HAP-1 (cell line): Measurements from ENCODE around the gene TMC5.
"Not testable (repeated sequence)": the region's sequence is repeated elsewhere in the genome, so short reads cannot be mapped to it uniquely, and the experiment has no call there.

Experiments used
- DNase-seq, 2 experiments: peaks; one replicate each; pipeline ENCODE4 v3.0.0-alpha.2; 2016 to 2020; ENCODE audit warnings: low spot score in 2 of 2
- H3K27me3 ChIP-seq: fragments of 250-450 bp; sonication (Bioruptor Pico); 2 replicates; pipeline ENCODE4 v1.5.1; 2020; ENCODE audit warnings: low read depth, mild to moderate bottlenecking, moderate library complexity
- H3K36me3 ChIP-seq: fragments of 250-450 bp; sonication (Bioruptor Pico); replicated peaks from 2 replicates; pipeline ENCODE4 v1.5.1; 2020; ENCODE audit warnings: mild to moderate bottlenecking
- H3K4me1 ChIP-seq: fragments of 250-450 bp; sonication (Bioruptor Pico); 2 replicates; pipeline ENCODE4 v1.5.1; 2020; ENCODE audit warnings: mild to moderate bottlenecking
- H3K4me3 ChIP-seq: fragments of 250-450 bp; sonication (Bioruptor Pico); 2 replicates; pipeline ENCODE4 v1.5.1; 2020; ENCODE audit warnings: mild to moderate bottlenecking, moderate library complexity
- H3K9me3 ChIP-seq: fragments of 250-450 bp; sonication (Bioruptor Pico); 2 replicates; pipeline ENCODE4 v1.5.1; 2020; ENCODE audit warnings: mild to moderate bottlenecking, moderate library complexity
- in situ Hi-C: fragments of 300-500 bp; cut with MboI; formaldehyde crosslinking; loops from 3 replicates; pipeline ENCODE4 v1.14.3; 2020; ENCODE audit warnings: low sequenced_read_pairs, inconsistent platforms, mixed read lengths

The TMC5 gene

GRCh38 chr16:19525385-19525723 lies 107.7 kb downstream of the TMC5 start:
- Histone ChIP-seq H3K27me3 (no peaks in the 10 kb centered on the region), H3K4me3 (peak overlapping the region; percentile 94), H3K4me1 (peaks cover 40% of the 10 kb centered on the region), H3K9me3 (no peaks in the 10 kb centered on the region), H3K36me3 (peaks cover 21% of the 10 kb centered on the region)
- no peak for DNase-seq
- in situ Hi-C loops = loop anchor here (10.0 kb wide), 1 partner anchor 441 kb away; no protein-coding TSS in a partner anchor

GRCh38 chr16:19527161-19527560 lies 109.5 kb downstream of the TMC5 start:
- peaks cover 26% of the 10 kb centered on the region for H3K36me3 ChIP-seq
- no peaks in the 10 kb centered on the region for H3K9me3 ChIP-seq
- H3K27me3 ChIP-seq = no peaks in the 10 kb centered on the region
- peaks cover 34% of the 10 kb centered on the region for H3K4me1 ChIP-seq
- H3K4me3 ChIP-seq = no peak overlapping the region
- DNase-seq = no peak
- in situ Hi-C loops = loop anchor here (10.0 kb wide), 1 partner anchor 442 kb away; no protein-coding TSS in a partner anchor

- no peak overlapping the region for H3K4me3 ChIP-seq
- in situ Hi-C loops = loop anchor here (10.0 kb wide), 1 partner anchor 444 kb away; no protein-coding TSS in a partner anchor
- H3K27me3 ChIP-seq = no peaks in the 10 kb centered on the region
- H3K36me3 ChIP-seq = peaks cover 34% of the 10 kb centered on the region
- H3K4me1 ChIP-seq = peaks cover 27% of the 10 kb centered on the region
- no peak for DNase-seq
- no peaks in the 10 kb centered on the region for H3K9me3 ChIP-seq
Observed at GRCh38 chr16:19528666-19529065, 111.0 kb downstream of the TMC5 start.

- Histone ChIP-seq H3K9me3 (no peaks in the 10 kb centered on the region), H3K4me1 (peaks cover 4% of the 10 kb centered on the region), H3K4me3 (no peak overlapping the region), H3K36me3 (peaks cover 55% of the 10 kb centered on the region), H3K27me3 (no peaks in the 10 kb centered on the region)
- in situ Hi-C loops = no loop called here
- DNase-seq = no peak
Observed at GRCh38 chr16:19532601-19533000, 114.9 kb downstream of the TMC5 start.

GRCh38 chr16:19540241-19540970 lies 122.7 kb downstream of the TMC5 start:
- Histone ChIP-seq H3K27me3 (no peaks in the 10 kb centered on the region), H3K4me1 (no peaks in the 10 kb centered on the region), H3K4me3 (no peak overlapping the region), H3K9me3 (no peaks in the 10 kb centered on the region), H3K36me3 (peaks cover 64% of the 10 kb centered on the region)
- DNase-seq = no peak
- in situ Hi-C loops = no loop called here

- DNase-seq = no peak
- H3K27me3 ChIP-seq = no peaks in the 10 kb centered on the region
- in situ Hi-C loops = no loop called here
- H3K4me3 ChIP-seq = no peak overlapping the region
- peaks cover 60% of the 10 kb centered on the region for H3K36me3 ChIP-seq
- H3K9me3 ChIP-seq = no peaks in the 10 kb centered on the region
- H3K4me1 ChIP-seq = no peaks in the 10 kb centered on the region
Observed at GRCh38 chr16:19542138-19542821, 124.6 kb downstream of the TMC5 start.

- H3K36me3 ChIP-seq = peaks cover 65% of the 10 kb centered on the region
- H3K4me3 ChIP-seq, H3K4me1 ChIP-seq, DNase-seq, H3K9me3 ChIP-seq, in situ Hi-C loops, H3K27me3 ChIP-seq: not testable (repeated sequence)
Observed at GRCh38 chr16:19543278-19543996, 125.8 kb downstream of the TMC5 start.

GRCh38 chr16:19548144-19548543 lies 130.5 kb downstream of the TMC5 start:
- Histone ChIP-seq H3K36me3 (peaks cover 50% of the 10 kb centered on the region), H3K4me1 (no peaks in the 10 kb centered on the region), H3K9me3 (no peaks in the 10 kb centered on the region), H3K27me3 (no peaks in the 10 kb centered on the region), H3K4me3 (no peak overlapping the region)
- DNase-seq = no peak
- in situ Hi-C loops = no loop called here
